PFSK-1 (cell line): Measurements from ENCODE around the gene NINJ2.

Experiments used
- FOXP2 ChIP-seq: optimal IDR thresholded peaks from 2 replicates; pipeline ENCODE3; 2011; ENCODE audit warnings: borderline replicate concordance, control low read depth, inconsistent platforms; ENCODE audit not compliant: insufficient read depth; ENCODE audit errors: extremely low read length, extremely low read depth
- POLR2AphosphoS5 ChIP-seq: IDR thresholded peaks from 2 replicates; pipeline ENCODE4 v1.6.1; 2012; ENCODE audit warnings: low read depth, mild to moderate bottlenecking, control low read depth, low read length, moderate library complexity
- SIN3A ChIP-seq: IDR thresholded peaks from 2 replicates; pipeline ENCODE4 v1.6.1; 2012; ENCODE audit warnings: mild to moderate bottlenecking, low read length, moderate library complexity, borderline replicate concordance; ENCODE audit not compliant: insufficient read depth

DNA sequence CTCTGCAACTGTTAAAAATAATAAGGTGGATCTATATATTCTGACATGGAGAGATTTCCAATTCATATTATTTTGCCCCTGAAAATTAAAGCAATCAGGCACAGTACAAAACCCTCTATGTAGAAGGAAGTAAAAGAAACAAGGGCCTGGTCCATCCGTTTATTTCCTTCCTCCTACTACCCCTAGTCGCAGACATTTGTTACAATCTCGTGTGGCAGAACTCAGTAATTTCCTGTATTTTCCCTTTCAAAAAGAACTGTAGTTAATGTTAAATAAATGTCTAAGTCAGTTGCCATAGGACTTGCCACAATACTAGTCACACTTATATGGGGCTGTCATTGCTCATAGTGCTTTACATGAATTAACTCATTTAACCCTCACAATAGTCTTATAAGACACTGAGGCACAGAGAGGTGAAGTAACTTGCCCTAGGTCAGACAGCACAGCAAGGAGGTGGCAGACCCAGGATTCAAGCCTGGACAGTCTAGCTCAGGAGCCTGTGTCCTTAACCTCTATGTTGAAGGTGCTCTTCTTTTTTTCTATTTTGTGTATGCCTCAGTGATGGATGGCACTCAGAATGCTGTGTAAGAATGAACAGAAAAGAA, 24.2 kb downstream of the NINJ2 start:
- TF ChIP-seq SIN3A (no peak), POLR2AphosphoS5 (no peak), FOXP2 (no peak)
